Spleen (tissue), 11 donors: ENCODE results near the gene SLC23A3. TPM values are rescaled to one million over a fixed set of nuclear protein-coding genes. Genes with fewer than 3 reads are reported as not detected.

Source experiments
- DNase-seq: peaks from one replicate; pipeline ENCODE4 v3.0.0-alpha.2; 2020
- H3K27ac ChIP-seq, 8 donors: fragments of 200-600 bp; sonication (generic) in 7 of 8; 1 replicate in 4 of 8; 2 replicates in 4 of 8; pipeline versions ENCODE4 v1.5.0 to v1.8.0; 2016 to 2021; ENCODE audit warnings: inconsistent platforms in 4 of 8, mild to moderate bottlenecking in 4 of 8, moderate library complexity in 1 of 8
- H3K27me3 ChIP-seq, 7 donors: fragments of 200-600 bp; sonication (generic) in 6 of 7; replicated peaks in 1 of 7; 1 replicate in 4 of 7; 2 replicates in 3 of 7; pipeline versions ENCODE4 v1.5.0 to v1.8.0; 2016 to 2021; ENCODE audit warnings: inconsistent platforms in 3 of 7, mild to moderate bottlenecking in 1 of 7
- H3K36me3 ChIP-seq, 6 donors: fragments of 200-600 bp; sonication (generic) in 5 of 6; 1 replicate in 4 of 6; 2 replicates in 2 of 6; pipeline versions ENCODE4 v1.5.0 to v1.8.0; 2016 to 2021; ENCODE audit warnings: inconsistent platforms in 2 of 6
- H3K4me1 ChIP-seq, 6 donors: fragments of 200-600 bp; sonication (generic) in 5 of 6; 1 replicate in 3 of 6; 2 replicates in 3 of 6; pipeline versions ENCODE4 v1.5.0 to v1.8.0; 2016 to 2021; ENCODE audit warnings: inconsistent platforms in 3 of 6
- H3K4me3 ChIP-seq, 8 donors: fragments of 200-600 bp; sonication (generic) in 7 of 8; 1 replicate in 4 of 8; 2 replicates in 4 of 8; pipeline versions ENCODE4 v1.5.0 to v1.8.0; 2016 to 2021; ENCODE audit warnings: inconsistent platforms in 4 of 8, mild to moderate bottlenecking in 4 of 8, moderate library complexity in 2 of 8
- H3K9me3 ChIP-seq, 8 donors: fragments of 200-600 bp; sonication (generic) in 7 of 8; 1 replicate in 4 of 8; 2 replicates in 4 of 8; pipeline versions ENCODE4 v1.5.0 to v1.8.0; 2016 to 2021; ENCODE audit warnings: inconsistent platforms in 4 of 8
- CTCF ChIP-seq, 11 experiments: fragments of 200-600 bp in 7 of 11; fragments of 450-650 bp in 4 of 11; sonication (generic) in 4 of 11; IDR thresholded peaks in 8 of 11; conservative IDR thresholded peaks in 3 of 11; 1 replicate in 7 of 11; 2 replicates in 4 of 11; pipeline versions ENCODE4 v1.4.0 to v1.8.0; 2016 to 2021; ENCODE audit warnings: antibody characterized with exemption in 11 of 11, inconsistent platforms in 4 of 11, mild to moderate bottlenecking in 1 of 11
- POLR2A ChIP-seq, 3 donors: fragments of 450-650 bp; IDR thresholded peaks; one replicate each; pipeline ENCODE4 v1.5.1; 2017; ENCODE audit warnings: antibody characterized with exemption in 3 of 3, mild to moderate bottlenecking in 1 of 3
- POLR2AphosphoS5 ChIP-seq, 3 donors: sonication (generic); formaldehyde crosslinking; IDR thresholded peaks; one replicate each; pipeline ENCODE4 v1.5.1; 2017; ENCODE audit warnings: antibody characterized with exemption in 3 of 3
- WGBS, 5 donors: extraction: QIAGEN DNeasy Blood & Tissue Kit in 3 of 5; methylation state at CpG; one replicate each; pipeline versions ENCODE4 v1.1.5 to v1.1.7; 2013 to 2018; 5-methylcytosine and 5-hydroxymethylcytosine counted together
- intact Hi-C: fragments of 100-400 bp; cut with DNase I; formaldehyde crosslinking; loops from one replicate; pipeline ENCODE4 v1.15.0; 2023; ENCODE audit warnings: low total_unique reads
- polyA plus RNA-seq, 3 donors: library from polyadenylated mRNA; stranded (reverse); fragments of 200-250 nt; gene quantifications; one replicate each; pipeline ENCODE4 v1.2.1, GENCODE V29; 2013
- total RNA-seq, 7 donors: library from RNA; depleted of rRNA in 3 of 7; stranded (reverse); fragments of >200 nt in 3 of 7; fragmentation: NEBNext Ultra II Directional in 4 of 7; extraction: Animal tissue kit (Norgen Biotek cat#: 25700) in 4 of 7; gene quantifications; one replicate each; pipeline versions ENCODE4 v1.1.0 to v1.2.1, GENCODE V29; 2016 to 2021
- donor health status: healthy with polysubstance abuse.
- donor health status: DM: no; HTN: no; CAD: no; lungs with moderate emphysema.
- donor health status: DM: no; HTN: no; CAD: no.
- donor health status: Bipolar disorder and iron deficiency.
- donor health status: healthy.
- donor health status: DM: no; HTN: no; CAD: no.
- donor health status: DM: yes; HTN: yes; CAD: no.

The SLC23A3 gene
- total and polyA plus RNA-seq, 10 donors: 1.2 to 5.0 (median 3.0) TPM

- no peak for DNase-seq
Measured at GRCh38 chr2:219179601-219180465, 10.0 kb upstream of the SLC23A3 start.

GRCh38 chr2:219178377-219179175 lies 8.7 kb upstream of the SLC23A3 start:
- intact Hi-C loops: no loop called here
- H3K27me3 ChIP-seq: no peaks in the 10 kb centered on the region
- peak overlapping the region; percentile 95 to 100 (median 99) for H3K27ac ChIP-seq
- peak; percentile 94 for DNase-seq
- peaks cover 20 to 86% (median 55%) of the 10 kb centered on the region in 6 donors for H3K4me1 ChIP-seq
- peak in 1 of 11 experiments; percentile 24 for TF ChIP-seq CTCF (IDR thresholded peaks at IDR 0.05 in 8 of 11, conservative IDR thresholded peaks at IDR 0.05 in 3 of 11)
- TF ChIP-seq POLR2AphosphoS5 (IDR thresholded peaks at IDR 0.05): no peak
- H3K4me3 ChIP-seq: peak overlapping the region; percentile 59 to 95 (median 89)
- WGBS, 5 donors: 2 to 6% (median 2%) methylated on average over 14 to 45 of the region's 45 CpGs
- H3K36me3 ChIP-seq: peaks cover 0 to 65% (median 58%) of the 10 kb centered on the region in 6 donors
- H3K9me3 ChIP-seq: no peaks in the 10 kb centered on the region

More at GRCh38 chr2:219179601-219180465, 10.0 kb upstream of the SLC23A3 start:
- Histone ChIP-seq H3K9me3 (no peaks in the 10 kb centered on the region), H3K4me3 (peak overlapping the region in 2 of 8 donors; percentile 82 to 95), H3K27ac (peak overlapping the region in 1 of 8 donors; percentile 99), H3K36me3 (peaks cover 0 to 65% (median 54%) of the 10 kb centered on the region in 6 donors), H3K27me3 (no peaks in the 10 kb centered on the region), H3K4me1 (peaks cover 18 to 73% (median 47%) of the 10 kb centered on the region in 6 donors)
- 95 to 100% (median 97%) methylated on average over 7 to 9 of the region's 9 CpGs for WGBS, 5 donors
- TF ChIP-seq POLR2AphosphoS5 (IDR thresholded peaks at IDR 0.05): no peak
- no peak for TF ChIP-seq CTCF (IDR thresholded peaks at IDR 0.05 in 8 of 11, conservative IDR thresholded peaks at IDR 0.05 in 3 of 11)
- no peak for TF ChIP-seq POLR2A (IDR thresholded peaks at IDR 0.05)
- intact Hi-C loops: no loop called here

GRCh38 chr2:219177552-219178376 lies 7.9 kb upstream of the SLC23A3 start, which contains the start of gene RETREG2:
Gene RETREG2, plus strand, starts transcription at chr2:219178275. Its CDS starts 78 bp downstream, at chr2:219178353.
- Histone ChIP-seq H3K36me3 (peaks cover 0 to 65% (median 58%) of the 10 kb centered on the region in 6 donors), H3K27me3 (no peaks in the 10 kb centered on the region), H3K9me3 (no peaks in the 10 kb centered on the region), H3K4me3 (peak within 1 kb of the TSS; percentile 59 to 95 (median 89)), H3K4me1 (peaks cover 20 to 87% (median 53%) of the 10 kb centered on the region in 6 donors), H3K27ac (peak within 1 kb of the TSS; percentile 95 to 100 (median 99))
- 0 to 1% (median 0%) methylated on average over 16 to 67 of the region's 67 CpGs for WGBS, 5 donors
- peak; percentile 95 for DNase-seq
- TF ChIP-seq CTCF (IDR thresholded peaks at IDR 0.05 in 8 of 11, conservative IDR thresholded peaks at IDR 0.05 in 3 of 11) (peak in 9 of 11 experiments; percentile 10 to 66 (median 51)), POLR2A (IDR thresholded peaks at IDR 0.05) (peak; percentile 88 to 97 (median 90)), POLR2AphosphoS5 (IDR thresholded peaks at IDR 0.05) (peak; percentile 97 to 99 (median 99))
- intact Hi-C loops: no loop called here
